ENCODE data around the gene ADAMTS10.

- TF ChIP-seq EP300 (IDR thresholded peaks at IDR 0.05; ENCODE audit: low read depth) (no peak), POLR2A (IDR thresholded peaks at IDR 0.05) (no peak), POLR2AphosphoS5 (IDR thresholded peaks at IDR 0.05) (no peak)
- TF ChIP-seq, protein P1, sequence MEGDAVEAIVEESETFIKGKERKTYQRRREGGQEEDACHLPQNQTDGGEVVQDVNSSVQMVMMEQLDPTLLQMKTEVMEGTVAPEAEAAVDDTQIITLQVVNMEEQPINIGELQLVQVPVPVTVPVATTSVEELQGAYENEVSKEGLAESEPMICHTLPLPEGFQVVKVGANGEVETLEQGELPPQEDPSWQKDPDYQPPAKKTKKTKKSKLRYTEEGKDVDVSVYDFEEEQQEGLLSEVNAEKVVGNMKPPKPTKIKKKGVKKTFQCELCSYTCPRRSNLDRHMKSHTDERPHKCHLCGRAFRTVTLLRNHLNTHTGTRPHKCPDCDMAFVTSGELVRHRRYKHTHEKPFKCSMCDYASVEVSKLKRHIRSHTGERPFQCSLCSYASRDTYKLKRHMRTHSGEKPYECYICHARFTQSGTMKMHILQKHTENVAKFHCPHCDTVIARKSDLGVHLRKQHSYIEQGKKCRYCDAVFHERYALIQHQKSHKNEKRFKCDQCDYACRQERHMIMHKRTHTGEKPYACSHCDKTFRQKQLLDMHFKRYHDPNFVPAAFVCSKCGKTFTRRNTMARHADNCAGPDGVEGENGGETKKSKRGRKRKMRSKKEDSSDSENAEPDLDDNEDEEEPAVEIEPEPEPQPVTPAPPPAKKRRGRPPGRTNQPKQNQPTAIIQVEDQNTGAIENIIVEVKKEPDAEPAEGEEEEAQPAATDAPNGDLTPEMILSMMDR (IDR thresholded peaks at IDR 0.05), result no peak
Observed at GRCh38 chr19:8626842-8627241, 16.3 kb upstream of the ADAMTS10 start.
